GM12878 (cell line): ENCODE data around the gene ZNF367. TPM values are rescaled to one million over a fixed set of nuclear protein-coding genes. Genes with fewer than 3 reads are reported as not detected.

Experiments used
- ATAC-seq: fragments of 200-7000 bp; cut with Tn5 transposase; 3 replicates; pipeline ENCODE4 v1.9.1; 2020; ENCODE audit warnings: mild to moderate bottlenecking, moderate library complexity
- BruUV-seq: library from RNA; stranded (reverse); fragments of 400-500 nt; replicated peaks from 2 replicates; lab custom pipeline; 2021; lab: Mats Ljungman, UMichigan
- CTCF ChIA-PET: fragments of 300-600 bp; sonication (Branson Sonifier 250); formaldehyde crosslinking; extraction: SDS; loops from one replicate; lab custom pipeline; 2021; ENCODE audit warnings: inconsistent platforms; lab: Yijun Ruan, JAX
- POLR2A ChIA-PET: fragments of 350-600 bp; formaldehyde crosslinking; extraction: SDS; loops from one replicate; lab custom pipeline; 2021; ENCODE audit warnings: inconsistent platforms; lab: Charles Lee
- RAD21 ChIA-PET: fragments of 300-600 bp; sonication (Branson Sonifier 250); formaldehyde crosslinking; loops from one replicate; lab custom pipeline; 2023; ENCODE audit warnings: antibody characterized with exemption; ENCODE audit not compliant: unreplicated experiment; lab: Charles Lee
- SMC1A ChIA-PET: fragments of 300-600 bp; sonication (Branson Sonifier 250); formaldehyde crosslinking; loops from one replicate; lab custom pipeline; 2023; ENCODE audit not compliant: unreplicated experiment, uncharacterized antibody; lab: Charles Lee
- DNase-seq: peaks from one replicate; pipeline ENCODE4 v3.0.0-alpha.2; 2011; ENCODE audit warnings: low read depth, low spot score
- FAIRE-seq: peaks from 3 replicates; lab custom pipeline; 2011; peaks lifted over from hg19 to GRCh38; lab: Jason Lieb, UNC
- H2AFZ ChIP-seq: 2 replicates; pipeline ENCODE4 v1.6.0; 2011; ENCODE audit warnings: low read depth, low read length, control low read depth; ENCODE audit not compliant: control insufficient read depth
- H3K27ac ChIP-seq: 2 replicates; pipeline ENCODE4 v1.5.1; 2011; ENCODE audit warnings: control low read depth; ENCODE audit not compliant: control insufficient read depth, insufficient read depth
- H3K27me3 ChIP-seq, 2 experiments: replicated peaks in 1 of 2; 2 replicates each; pipeline versions ENCODE4 v1.6.0 to v1.6.1; 2011; ENCODE audit warnings: low read length in 1 of 2; ENCODE audit not compliant: control insufficient read depth in 2 of 2, insufficient read depth in 2 of 2
- H3K36me3 ChIP-seq, 2 experiments: 2 replicates each; pipeline ENCODE4 v1.5.1; 2011; ENCODE audit warnings: low read length in 1 of 2; ENCODE audit not compliant: control insufficient read depth in 2 of 2, insufficient read depth in 2 of 2
- H3K4me1 ChIP-seq: 2 replicates; pipeline ENCODE4 v1.6.1; 2011; ENCODE audit warnings: mild to moderate bottlenecking, low read length, moderate library complexity, mixed read lengths; ENCODE audit not compliant: control insufficient read depth, insufficient read depth
- H3K4me2 ChIP-seq: 2 replicates; pipeline ENCODE4 v1.6.0; 2011; ENCODE audit warnings: control low read depth; ENCODE audit not compliant: control insufficient read depth, insufficient read depth
- H3K4me3 ChIP-seq: fragments of 200-600 bp; sonication (generic); 2 replicates; pipeline ENCODE4 v1.5.1; 2016
- H3K79me2 ChIP-seq: 2 replicates; pipeline ENCODE4 v1.6.0; 2011; ENCODE audit warnings: low read length; ENCODE audit not compliant: control insufficient read depth, insufficient read depth
- H3K9ac ChIP-seq: 2 replicates; pipeline ENCODE4 v1.8.0; 2011; ENCODE audit warnings: low read length, control low read depth, mixed read lengths; ENCODE audit not compliant: control insufficient read depth, insufficient read depth
- H3K9me3 ChIP-seq: replicated peaks from 3 replicates; pipeline ENCODE4 v1.5.1; 2011; ENCODE audit warnings: mild to moderate bottlenecking, low read length; ENCODE audit not compliant: control insufficient read depth, insufficient read depth
- H4K20me1 ChIP-seq: 2 replicates; pipeline ENCODE4 v1.6.0; 2011; ENCODE audit not compliant: control insufficient read depth, insufficient read depth
- BACH1 ChIP-seq: fragments of 450-650 bp; IDR thresholded peaks from 2 replicates; pipeline ENCODE4 v1.6.1; 2017; ENCODE audit warnings: mild to moderate bottlenecking, borderline replicate concordance
- CBX5 ChIP-seq: sonication (generic); IDR thresholded peaks from 2 replicates; pipeline ENCODE4 v1.6.1; 2016; ENCODE audit warnings: low read depth, moderate library complexity, mild to moderate bottlenecking, inconsistent platforms
- IRF5 ChIP-seq: fragments of 450-650 bp; IDR thresholded peaks from 2 replicates; pipeline ENCODE4 v1.6.1; 2017; ENCODE audit warnings: borderline replicate concordance
- MXI1 ChIP-seq: fragments of 150-350 bp; IDR thresholded peaks from 2 replicates; pipeline ENCODE4 v1.6.1; 2011; ENCODE audit warnings: low read depth, mild to moderate bottlenecking, inconsistent platforms, low read length, improper control_type of control experiment
- RCOR1 ChIP-seq: conservative IDR thresholded peaks from 2 replicates; pipeline ENCODE4 v1.6.1; 2012; ENCODE audit warnings: low read depth, low read length, improper control_type of control experiment
- TBL1XR1 ChIP-seq: IDR thresholded peaks from 2 replicates; pipeline ENCODE4 v1.6.1; 2012; ENCODE audit warnings: low read depth, low read length, improper control_type of control experiment
- WGBS: methylation state at CpG from one replicate; pipeline ENCODE4 v1.1.6; 2016; ENCODE audit warnings: low lambda C conversion rate; ENCODE audit not compliant: insufficient replicate concordance, insufficient coverage; ENCODE audit errors: missing lambda C conversion rate; 5-methylcytosine and 5-hydroxymethylcytosine counted together
- in situ Hi-C: fragments of 300-500 bp; cut with MboI; formaldehyde crosslinking; loops from 9 replicates; pipeline ENCODE4 v1.14.3; 2018; ENCODE audit warnings: mixed read lengths
- intact Hi-C: fragments of 100-400 bp; cut with micrococcal nuclease; formaldehyde crosslinking; loops from one replicate; pipeline ENCODE4 v1.14.2; 2022; ENCODE audit not compliant: unreplicated experiment
- polyA plus RNA-seq, 11 experiments: library from polyadenylated mRNA; depleted of rRNA in 4 of 11; unstranded in 6 of 11; stranded (reverse) in 5 of 11; fragments of >200 nt; fragmentation: Nextera tagmentation in 4 of 11; fragmentation: Illumina TruSeq in 1 of 11; extraction: Ambion mirVana in 4 of 11; extraction: Trizol in 1 of 11; gene quantifications; 1 replicate in 1 of 11; 2 replicates in 10 of 11; pipeline versions ENCODE4 v1.2.1 to v1.2.3, GENCODE V29; 2011 to 2016; ENCODE audit warnings: inconsistent platforms in 2 of 11, missing spikeins in 2 of 11, low read depth in 1 of 11
- total RNA-seq, 4 experiments: library from RNA; depleted of rRNA in 3 of 4; stranded (reverse); fragments of >200 nt in 3 of 4; fragmentation: Illumina TruSeq in 1 of 4; extraction: Trizol in 1 of 4; gene quantifications; 2 replicates each; pipeline versions ENCODE4 v1.2.1 to v1.2.3, GENCODE V29; 2013 to 2021
- TF ChIP-seq, protein P1 (sequence below): fragments of 450-650 bp; formaldehyde crosslinking; IDR thresholded peaks from 2 replicates; pipeline ENCODE4 v1.5.0; 2022; ENCODE audit warnings: mild to moderate bottlenecking, missing genetic modification characterization

ZNF367 gene
- total and polyA plus RNA-seq, 10 of the 15 experiments (the other 5 are each of a cell fraction or from before 2014, with no cell fraction given), result 2.9 to 16.3 (median 11.1) TPM

DNA sequence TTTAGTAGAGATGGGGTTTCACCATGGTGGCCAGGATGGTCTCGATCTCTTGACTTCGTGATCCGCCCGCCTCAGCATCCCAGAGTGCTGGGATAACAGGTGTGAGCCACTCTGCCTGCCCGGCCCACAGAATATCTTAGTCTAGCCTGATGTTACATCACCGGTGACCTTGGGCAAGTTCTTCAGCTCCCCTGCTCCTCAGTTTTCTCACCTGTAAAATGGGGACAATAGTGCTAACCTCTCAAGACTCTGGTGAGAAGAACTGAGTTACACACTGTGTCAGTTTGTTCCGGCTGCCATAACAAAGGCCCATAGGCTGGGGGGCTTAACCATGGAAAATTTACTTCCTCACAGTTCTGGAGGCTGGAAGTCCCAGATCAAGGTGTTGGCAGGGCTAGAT, 19.3 kb upstream of the ZNF367 start (continued):
- no peak for TF ChIP-seq MXI1
- no peak for TF ChIP-seq IRF5
- no peak for TF ChIP-seq BACH1
- TF ChIP-seq TBL1XR1, result no peak
- TF ChIP-seq RCOR1, result no peak
- no peak for TF ChIP-seq CBX5

DNA sequence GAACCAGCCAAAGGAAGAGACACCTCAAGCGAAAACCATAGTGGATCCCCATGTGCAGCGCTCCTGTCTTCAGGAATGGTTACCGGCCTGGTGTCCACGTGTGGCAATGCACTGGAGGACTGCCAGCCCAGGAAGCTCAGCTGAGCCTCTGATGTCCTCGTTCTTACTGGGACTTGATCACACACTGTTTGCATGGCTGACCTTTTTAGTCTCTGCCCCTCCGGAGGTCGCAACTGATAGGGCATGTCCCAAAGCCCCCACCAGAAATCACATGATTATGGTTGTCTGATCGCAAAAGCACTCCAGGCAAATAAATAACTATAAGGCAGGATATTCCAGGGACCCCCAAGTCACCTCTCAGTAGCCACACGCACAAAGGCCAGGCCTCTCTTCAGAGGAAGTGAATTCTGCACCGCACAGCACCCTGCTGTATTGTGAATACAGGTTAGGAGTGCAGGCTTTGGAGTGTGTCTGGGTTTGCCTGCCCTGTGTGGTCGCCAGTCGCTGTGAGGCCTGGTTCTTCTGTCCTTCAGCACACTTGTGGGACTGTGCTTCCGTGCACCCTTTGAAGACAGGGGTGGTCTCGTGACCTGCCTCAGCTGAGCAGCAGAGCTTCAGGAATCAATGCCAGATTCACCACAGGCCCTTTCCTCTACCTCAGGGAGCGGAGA, 18.4 kb upstream of the ZNF367 start:
- Histone ChIP-seq H3K9me3 (no peaks in the 10 kb centered on the region), H3K9ac (no peak overlapping the region), H3K79me2 (no peaks in the 10 kb centered on the region), H4K20me1 (no peaks in the 10 kb centered on the region), H3K4me3 (no peak overlapping the region), H3K27ac (no peak overlapping the region), H3K4me1 (no peaks in the 10 kb centered on the region), H3K27me3 (no peaks in the 10 kb centered on the region), H3K36me3 (no peaks in the 10 kb centered on the region), H2AFZ (no peak overlapping the region), H3K4me2 (no peak overlapping the region)
- no peak for DNase-seq
- ChIA-PET CTCF (interaction anchor here (0.6 to 2.1 kb wide), 3 partner anchors 13 to 1256 kb away, joined by 3 to 6 read pairs (median 4); partner anchors contain the start of gene HABP4), RAD21 (interaction anchor here (1.0 kb wide), 1 partner anchor 94 kb away, joined by 3 read pairs; no protein-coding TSS in a partner anchor), SMC1A (interaction anchor here (1.1 to 2.4 kb wide), 2 partner anchors 13 to 130 kb away, joined by 3 to 9 read pairs; partner anchors contain the start of gene HABP4), POLR2A (interaction anchor here (0.7 kb wide), 1 partner anchor 13 kb away, joined by 3 read pairs; the partner anchor contains the start of gene HABP4)
- no peak for FAIRE-seq
- intact Hi-C loops (no loop called here), in situ Hi-C loops (no loop called here)
- no TSS peak for BruUV-seq
- 54% methylated on average over 15 of the region's 15 CpGs for WGBS
- no peak for ATAC-seq
- TF ChIP-seq, protein P1, sequence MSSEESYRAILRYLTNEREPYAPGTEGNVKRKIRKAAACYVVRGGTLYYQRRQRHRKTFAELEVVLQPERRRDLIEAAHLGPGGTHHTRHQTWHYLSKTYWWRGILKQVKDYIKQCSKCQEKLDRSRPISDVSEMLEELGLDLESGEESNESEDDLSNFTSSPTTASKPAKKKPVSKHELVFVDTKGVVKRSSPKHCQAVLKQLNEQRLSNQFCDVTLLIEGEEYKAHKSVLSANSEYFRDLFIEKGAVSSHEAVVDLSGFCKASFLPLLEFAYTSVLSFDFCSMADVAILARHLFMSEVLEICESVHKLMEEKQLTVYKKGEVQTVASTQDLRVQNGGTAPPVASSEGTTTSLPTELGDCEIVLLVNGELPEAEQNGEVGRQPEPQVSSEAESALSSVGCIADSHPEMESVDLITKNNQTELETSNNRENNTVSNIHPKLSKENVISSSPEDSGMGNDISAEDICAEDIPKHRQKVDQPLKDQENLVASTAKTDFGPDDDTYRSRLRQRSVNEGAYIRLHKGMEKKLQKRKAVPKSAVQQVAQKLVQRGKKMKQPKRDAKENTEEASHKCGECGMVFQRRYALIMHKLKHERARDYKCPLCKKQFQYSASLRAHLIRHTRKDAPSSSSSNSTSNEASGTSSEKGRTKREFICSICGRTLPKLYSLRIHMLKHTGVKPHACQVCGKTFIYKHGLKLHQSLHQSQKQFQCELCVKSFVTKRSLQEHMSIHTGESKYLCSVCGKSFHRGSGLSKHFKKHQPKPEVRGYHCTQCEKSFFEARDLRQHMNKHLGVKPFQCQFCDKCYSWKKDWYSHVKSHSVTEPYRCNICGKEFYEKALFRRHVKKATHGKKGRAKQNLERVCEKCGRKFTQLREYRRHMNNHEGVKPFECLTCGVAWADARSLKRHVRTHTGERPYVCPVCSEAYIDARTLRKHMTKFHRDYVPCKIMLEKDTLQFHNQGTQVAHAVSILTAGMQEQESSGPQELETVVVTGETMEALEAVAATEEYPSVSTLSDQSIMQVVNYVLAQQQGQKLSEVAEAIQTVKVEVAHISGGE (CRISPR knock-in tag), result no peak
